T-helper 17 cell (primary cell): ENCODE results near the gene FGFR2. TPM values are rescaled to one million over a fixed set of nuclear protein-coding genes. Genes with fewer than 3 reads are reported as not detected.

Experiments used
- ATAC-seq: fragments of 150-1000 bp; cut with Tn5 transposase; 2 replicates; pipeline ENCODE4 v1.10.0; 2021; ENCODE audit warnings: mild to moderate bottlenecking, moderate library complexity
- DNase-seq, 3 donors: peaks; one replicate each; pipeline versions ENCODE4 v3.0.0 to v3.0.0-alpha.2; 2020 to 2021
- H3K9me3 ChIP-seq: one replicate; pipeline ENCODE4 v1.7.0; 2013; ENCODE audit warnings: low read length, mild to moderate bottlenecking; ENCODE audit not compliant: control insufficient read depth, poor library complexity, severe bottlenecking
- H3K27ac Mint-ChIP-seq: one replicate; pipeline ENCODE4 v1.8.0; 2022; ENCODE audit warnings: mild to moderate bottlenecking, moderate library complexity, mixed read lengths
- H3K27me3 Mint-ChIP-seq: one replicate; pipeline ENCODE4 v1.8.0; 2022; ENCODE audit warnings: mixed read lengths
- H3K36me3 Mint-ChIP-seq: one replicate; pipeline ENCODE4 v1.8.0; 2022; ENCODE audit warnings: low read depth, mixed read lengths
- H3K4me1 Mint-ChIP-seq: one replicate; pipeline ENCODE4 v1.8.0; 2022; ENCODE audit warnings: mild to moderate bottlenecking, mixed read lengths
- H3K4me3 Mint-ChIP-seq: one replicate; pipeline ENCODE4 v1.8.0; 2022; ENCODE audit warnings: mild to moderate bottlenecking, moderate library complexity, mixed read lengths
- total RNA-seq, 4 donors: library from RNA in 2 of 4; stranded (reverse) in 2 of 4; gene quantifications; one replicate each; pipeline ENCODE4 v1.2.3 and lab custom pipeline; 2022 to 2026

The FGFR2 gene
- total RNA-seq, 2 donors from 2014 or later: 0.31 to 0.82 TPM

GRCh38 chr10:121490871-121491519, 107.2 kb downstream of the FGFR2 start:
- no peaks in the 10 kb centered on the region for H3K9me3 ChIP-seq
- no peaks in the 10 kb centered on the region for H3K4me1 Mint-ChIP-seq
- ATAC-seq (no peak), DNase-seq (no peak)
- no peak overlapping the region for H3K27ac Mint-ChIP-seq
- H3K27me3 Mint-ChIP-seq: peaks cover 6% of the 10 kb centered on the region
- no peak overlapping the region for H3K4me3 Mint-ChIP-seq
- H3K36me3 Mint-ChIP-seq: no peaks in the 10 kb centered on the region

GRCh38 chr10:121485436-121486139, 112.7 kb downstream of the FGFR2 start:
- H3K9me3 ChIP-seq: no peaks in the 10 kb centered on the region
- Mint-ChIP-seq H3K36me3 (no peaks in the 10 kb centered on the region), H3K4me1 (no peaks in the 10 kb centered on the region), H3K27ac (no peak overlapping the region), H3K27me3 (no peaks in the 10 kb centered on the region), H3K4me3 (no peak overlapping the region)
- ATAC-seq (no peak), DNase-seq (no peak)

- Mint-ChIP-seq H3K4me3 (no peak overlapping the region), H3K27me3 (no peaks in the 10 kb centered on the region), H3K36me3 (no peaks in the 10 kb centered on the region), H3K27ac (no peak overlapping the region), H3K4me1 (no peaks in the 10 kb centered on the region)
- DNase-seq: no peak
- H3K9me3 ChIP-seq: no peaks in the 10 kb centered on the region
- no peak for ATAC-seq
These were observed 113.4 kb downstream of the FGFR2 start for GRCh38 chr10:121484816-121485215.

- Mint-ChIP-seq H3K36me3 (no peaks in the 10 kb centered on the region), H3K27ac (no peak overlapping the region), H3K27me3 (no peaks in the 10 kb centered on the region), H3K4me3 (no peak overlapping the region), H3K4me1 (no peaks in the 10 kb centered on the region)
- ATAC-seq (no peak), DNase-seq (no peak)
- H3K9me3 ChIP-seq: no peaks in the 10 kb centered on the region
These were observed 113.8 kb downstream of the FGFR2 start for GRCh38 chr10:121484401-121484800.

GRCh38 chr10:121481180-121481579, 117.1 kb downstream of the FGFR2 start:
- no peak for ATAC-seq
- H3K4me3 Mint-ChIP-seq: no peak overlapping the region
- H3K4me1 Mint-ChIP-seq: no peaks in the 10 kb centered on the region
- no peak for DNase-seq
- no peaks in the 10 kb centered on the region for H3K36me3 Mint-ChIP-seq
- H3K9me3 ChIP-seq: no peaks in the 10 kb centered on the region
- peaks cover 5% of the 10 kb centered on the region for H3K27me3 Mint-ChIP-seq
- no peak overlapping the region for H3K27ac Mint-ChIP-seq

GRCh38 chr10:121478556-121478955, 119.7 kb downstream of the FGFR2 start:
- DNase-seq (no peak), ATAC-seq (no peak)
- Mint-ChIP-seq H3K36me3 (no peaks in the 10 kb centered on the region), H3K27ac (no peak overlapping the region), H3K27me3 (peaks cover 15% of the 10 kb centered on the region), H3K4me1 (no peaks in the 10 kb centered on the region), H3K4me3 (no peak overlapping the region)
- H3K9me3 ChIP-seq: no peaks in the 10 kb centered on the region

- no peaks in the 10 kb centered on the region for H3K4me1 Mint-ChIP-seq
- ATAC-seq: no peak
- no peak overlapping the region for H3K27ac Mint-ChIP-seq
- peaks cover 10% of the 10 kb centered on the region for H3K27me3 Mint-ChIP-seq
- H3K36me3 Mint-ChIP-seq: no peaks in the 10 kb centered on the region
- H3K4me3 Mint-ChIP-seq: no peak overlapping the region
- DNase-seq: no peak
- H3K9me3 ChIP-seq: no peaks in the 10 kb centered on the region
These were observed 128.2 kb downstream of the FGFR2 start for GRCh38 chr10:121469797-121470606.

- DNase-seq (no peak), ATAC-seq (no peak)
- H3K27ac Mint-ChIP-seq: no peak overlapping the region
- no peaks in the 10 kb centered on the region for H3K4me1 Mint-ChIP-seq
- no peaks in the 10 kb centered on the region for H3K27me3 Mint-ChIP-seq
- H3K4me3 Mint-ChIP-seq: no peak overlapping the region
- no peaks in the 10 kb centered on the region for H3K9me3 ChIP-seq
- H3K36me3 Mint-ChIP-seq: no peaks in the 10 kb centered on the region
These were observed 129.5 kb downstream of the FGFR2 start for GRCh38 chr10:121468726-121469125.

GRCh38 chr10:121466424-121466823, 131.8 kb downstream of the FGFR2 start:
- no peak for ATAC-seq
- H3K9me3 ChIP-seq: no peaks in the 10 kb centered on the region
- H3K27ac Mint-ChIP-seq: no peak overlapping the region
- no peak overlapping the region for H3K4me3 Mint-ChIP-seq
- no peaks in the 10 kb centered on the region for H3K4me1 Mint-ChIP-seq
- no peaks in the 10 kb centered on the region for H3K27me3 Mint-ChIP-seq
- no peak for DNase-seq
- H3K36me3 Mint-ChIP-seq: no peaks in the 10 kb centered on the region

- no peaks in the 10 kb centered on the region for H3K4me1 Mint-ChIP-seq
- no peak for DNase-seq
- no peak overlapping the region for H3K27ac Mint-ChIP-seq
- ATAC-seq: no peak
- H3K4me3 Mint-ChIP-seq: no peak overlapping the region
- H3K9me3 ChIP-seq: no peaks in the 10 kb centered on the region
- no peaks in the 10 kb centered on the region for H3K36me3 Mint-ChIP-seq
- no peaks in the 10 kb centered on the region for H3K27me3 Mint-ChIP-seq
These were observed 133.0 kb downstream of the FGFR2 start for GRCh38 chr10:121465215-121465614.

- ATAC-seq (no peak), DNase-seq (no peak)
- H3K27ac Mint-ChIP-seq: no peak overlapping the region
- H3K4me1 Mint-ChIP-seq: no peaks in the 10 kb centered on the region
- H3K36me3 Mint-ChIP-seq: no peaks in the 10 kb centered on the region
- peaks cover 1% of the 10 kb centered on the region for H3K27me3 Mint-ChIP-seq
- H3K9me3 ChIP-seq: no peaks in the 10 kb centered on the region
- no peak overlapping the region for H3K4me3 Mint-ChIP-seq
These were observed 133.7 kb downstream of the FGFR2 start for GRCh38 chr10:121464517-121464916.

GRCh38 chr10:121462955-121463354, 135.3 kb downstream of the FGFR2 start:
- ATAC-seq (no peak), DNase-seq (no peak)
- Mint-ChIP-seq H3K36me3 (no peaks in the 10 kb centered on the region), H3K27me3 (peaks cover 7% of the 10 kb centered on the region), H3K4me1 (no peaks in the 10 kb centered on the region), H3K4me3 (no peak overlapping the region), H3K27ac (no peak overlapping the region)
- H3K9me3 ChIP-seq: no peaks in the 10 kb centered on the region

GRCh38 chr10:121462281-121462680, 136.0 kb downstream of the FGFR2 start:
- Mint-ChIP-seq H3K4me3 (no peak overlapping the region), H3K27ac (no peak overlapping the region), H3K4me1 (no peaks in the 10 kb centered on the region), H3K36me3 (no peaks in the 10 kb centered on the region), H3K27me3 (peaks cover 7% of the 10 kb centered on the region)
- H3K9me3 ChIP-seq: peaks cover under 1% of the 10 kb centered on the region
- no peak for DNase-seq
- ATAC-seq: no peak
